B cell (primary cell): ENCODE measurements around the gene TOMM34.

ENCODE experiments used
- EZH2 ChIP-seq: IDR thresholded peaks from 2 replicates; pipeline ENCODE4 v1.6.1; 2012; ENCODE audit warnings: borderline replicate concordance, low read depth, mild to moderate bottlenecking, moderate library complexity, low read length; ENCODE audit not compliant: insufficient read depth, poor library complexity, severe bottlenecking
- TF ChIP-seq, protein P1 (sequence below): fragments of 200-600 bp; IDR thresholded peaks from one replicate; pipeline ENCODE4 v1.8.0; 2022; ENCODE audit warnings: antibody characterized with exemption, mild to moderate bottlenecking

DNA sequence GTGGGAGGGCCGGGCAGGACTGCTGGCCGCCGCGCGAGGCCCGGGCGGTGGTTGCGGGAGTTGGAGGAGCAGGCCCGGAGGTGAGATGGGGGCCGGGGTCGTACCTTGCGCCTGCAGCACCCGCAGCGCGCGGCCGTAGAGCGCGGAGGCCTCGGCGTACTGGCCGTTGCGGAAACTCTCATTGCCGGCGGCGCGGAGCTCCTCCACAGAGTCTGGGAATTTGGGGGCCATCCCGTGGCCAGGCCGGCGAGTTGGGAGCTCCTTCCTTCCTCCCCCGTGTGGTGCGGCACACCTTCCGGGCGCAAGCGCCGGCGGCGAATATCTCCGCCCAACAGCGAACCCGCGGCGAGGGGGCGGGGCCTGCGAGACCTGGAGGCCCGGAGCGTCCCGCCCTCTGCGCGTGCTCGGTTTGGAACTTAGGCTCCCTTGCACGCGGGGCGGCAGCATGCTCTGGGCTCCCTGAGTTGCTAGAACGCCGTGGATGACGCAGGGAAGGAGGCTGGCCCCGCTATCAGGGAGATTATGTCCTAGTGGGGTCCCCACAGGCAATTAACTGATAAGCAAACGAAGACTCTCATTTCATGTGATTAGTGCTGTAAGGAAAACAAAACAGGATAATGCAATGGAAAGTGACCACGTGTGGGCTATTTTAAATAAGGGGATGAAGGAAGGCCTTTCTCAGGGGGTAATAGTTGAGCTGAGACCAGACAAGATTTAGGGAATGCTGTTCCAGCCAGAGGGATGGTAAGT is at the start of gene TOMM34:
- TF ChIP-seq, protein P1, sequence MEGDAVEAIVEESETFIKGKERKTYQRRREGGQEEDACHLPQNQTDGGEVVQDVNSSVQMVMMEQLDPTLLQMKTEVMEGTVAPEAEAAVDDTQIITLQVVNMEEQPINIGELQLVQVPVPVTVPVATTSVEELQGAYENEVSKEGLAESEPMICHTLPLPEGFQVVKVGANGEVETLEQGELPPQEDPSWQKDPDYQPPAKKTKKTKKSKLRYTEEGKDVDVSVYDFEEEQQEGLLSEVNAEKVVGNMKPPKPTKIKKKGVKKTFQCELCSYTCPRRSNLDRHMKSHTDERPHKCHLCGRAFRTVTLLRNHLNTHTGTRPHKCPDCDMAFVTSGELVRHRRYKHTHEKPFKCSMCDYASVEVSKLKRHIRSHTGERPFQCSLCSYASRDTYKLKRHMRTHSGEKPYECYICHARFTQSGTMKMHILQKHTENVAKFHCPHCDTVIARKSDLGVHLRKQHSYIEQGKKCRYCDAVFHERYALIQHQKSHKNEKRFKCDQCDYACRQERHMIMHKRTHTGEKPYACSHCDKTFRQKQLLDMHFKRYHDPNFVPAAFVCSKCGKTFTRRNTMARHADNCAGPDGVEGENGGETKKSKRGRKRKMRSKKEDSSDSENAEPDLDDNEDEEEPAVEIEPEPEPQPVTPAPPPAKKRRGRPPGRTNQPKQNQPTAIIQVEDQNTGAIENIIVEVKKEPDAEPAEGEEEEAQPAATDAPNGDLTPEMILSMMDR = no peak
- no peak for TF ChIP-seq EZH2
